ENCODE data around the gene DNAH2. TPM values are rescaled to one million over a fixed set of nuclear protein-coding genes. Genes with fewer than 3 reads are reported as not detected.

DNAH2 gene
- total RNA-seq, 2 experiments from 2014 or later, result not detected

DNA sequence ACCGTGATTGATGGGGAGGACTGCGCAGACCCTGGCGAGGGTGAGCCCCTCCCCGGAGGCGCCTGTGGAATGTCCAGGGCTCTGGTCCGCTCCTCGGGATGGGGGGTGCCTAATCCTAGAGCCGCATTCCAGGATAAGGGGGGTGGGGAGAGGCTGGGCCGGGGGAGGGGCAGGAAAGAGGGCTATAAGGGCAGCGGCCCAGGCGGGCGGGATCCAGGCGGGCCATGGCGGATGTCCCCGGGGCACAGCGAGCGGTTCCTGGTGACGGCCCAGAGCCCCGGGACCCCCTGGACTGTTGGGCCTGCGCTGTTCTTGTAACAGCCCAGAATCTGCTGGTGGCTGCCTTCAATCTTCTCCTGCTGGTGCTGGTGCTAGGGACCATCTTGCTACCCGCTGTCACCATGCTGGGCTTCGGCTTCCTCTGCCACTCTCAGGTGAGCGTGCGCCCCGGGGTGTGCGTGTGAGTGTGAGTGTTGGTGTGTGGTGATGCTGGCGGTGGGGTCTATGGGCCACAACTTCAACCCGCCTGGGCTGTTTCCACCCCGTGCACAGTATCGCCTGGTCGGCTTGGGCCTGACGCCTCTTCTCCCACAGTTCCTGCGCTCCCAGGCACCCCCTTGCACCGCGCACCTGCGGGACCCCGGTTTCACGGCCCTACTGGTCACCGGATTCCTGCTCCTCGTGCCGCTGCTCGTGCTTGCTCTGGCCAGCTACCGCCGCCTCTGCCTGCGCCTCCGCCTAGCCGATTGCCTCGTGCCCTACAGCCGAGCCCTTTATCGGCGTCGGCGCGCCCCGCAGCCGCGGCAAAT is 137.5 kb downstream of the DNAH2 start, which contains the start of gene TMEM88:
Gene TMEM88, plus strand, starts transcription at position 216 of the 809 bp plus-strand sequence. Its CDS starts 9 bp downstream, at position 225.
- no peak within 1 kb of the TSS for H3K4me3 Mint-ChIP-seq
- ATAC-seq, result no peak
- H3K36me3 Mint-ChIP-seq (ENCODE audit: low read depth), result peaks cover 37% of the 10 kb centered on the region
- intact Hi-C loops (cut with micrococcal nuclease), result loop anchor here (10.0 kb wide), 1 partner anchor 280 kb away; the partner anchor contains the start of gene CD68
- H3K4me1 Mint-ChIP-seq (ENCODE audit: low read depth), result peaks cover 47% of the 10 kb centered on the region
- TF ChIP-seq, protein P1, sequence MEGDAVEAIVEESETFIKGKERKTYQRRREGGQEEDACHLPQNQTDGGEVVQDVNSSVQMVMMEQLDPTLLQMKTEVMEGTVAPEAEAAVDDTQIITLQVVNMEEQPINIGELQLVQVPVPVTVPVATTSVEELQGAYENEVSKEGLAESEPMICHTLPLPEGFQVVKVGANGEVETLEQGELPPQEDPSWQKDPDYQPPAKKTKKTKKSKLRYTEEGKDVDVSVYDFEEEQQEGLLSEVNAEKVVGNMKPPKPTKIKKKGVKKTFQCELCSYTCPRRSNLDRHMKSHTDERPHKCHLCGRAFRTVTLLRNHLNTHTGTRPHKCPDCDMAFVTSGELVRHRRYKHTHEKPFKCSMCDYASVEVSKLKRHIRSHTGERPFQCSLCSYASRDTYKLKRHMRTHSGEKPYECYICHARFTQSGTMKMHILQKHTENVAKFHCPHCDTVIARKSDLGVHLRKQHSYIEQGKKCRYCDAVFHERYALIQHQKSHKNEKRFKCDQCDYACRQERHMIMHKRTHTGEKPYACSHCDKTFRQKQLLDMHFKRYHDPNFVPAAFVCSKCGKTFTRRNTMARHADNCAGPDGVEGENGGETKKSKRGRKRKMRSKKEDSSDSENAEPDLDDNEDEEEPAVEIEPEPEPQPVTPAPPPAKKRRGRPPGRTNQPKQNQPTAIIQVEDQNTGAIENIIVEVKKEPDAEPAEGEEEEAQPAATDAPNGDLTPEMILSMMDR (IDR thresholded peaks at IDR 0.05), result no peak
- H3K9me3 Mint-ChIP-seq, result no peaks in the 10 kb centered on the region
- peak; percentile 7 for DNase-seq
- H3K27ac Mint-ChIP-seq, result no peak within 1 kb of the TSS
- CTCF ChIA-PET, result no interaction called here
- POLR2A ChIA-PET, result interaction anchor here (1.0 to 2.9 kb wide), 5 partner anchors 12 to 318 kb away, joined by 4 to 42 read pairs (median 16); no protein-coding TSS in a partner anchor
- H3K27me3 Mint-ChIP-seq, result no peaks in the 10 kb centered on the region

DNA sequence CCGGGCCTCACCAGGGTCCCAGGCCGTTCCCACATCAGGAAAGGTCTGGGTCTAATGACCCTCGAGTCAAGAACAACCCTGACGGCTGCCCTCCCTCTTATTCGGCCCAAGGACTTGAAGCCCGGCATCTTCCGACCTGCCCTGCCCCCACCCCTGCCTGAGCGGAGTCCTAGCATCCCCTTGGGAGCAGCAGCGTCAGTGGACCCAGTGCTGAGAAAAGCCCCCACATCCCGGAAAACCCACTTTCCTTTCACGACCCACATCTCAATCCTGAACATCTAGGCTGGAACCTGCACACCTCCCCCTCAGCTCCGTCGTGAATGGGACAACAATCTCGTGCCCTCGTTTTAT is 138.1 kb downstream of the DNAH2 start:
- peaks cover 31% of the 10 kb centered on the region for H3K36me3 Mint-ChIP-seq (ENCODE audit: low read depth)
- CTCF ChIA-PET, result interaction anchor here (0.7 kb wide), 1 partner anchor 218 kb away, joined by 3 read pairs; no protein-coding TSS in a partner anchor
- intact Hi-C loops (cut with micrococcal nuclease), result loop anchor here (2.0 to 10.0 kb wide), 2 partner anchors 13 to 281 kb away; partner anchors contain the start of gene CD68
- POLR2A ChIA-PET, result interaction anchor here (1.0 to 2.9 kb wide), 5 partner anchors 12 to 318 kb away, joined by 4 to 42 read pairs (median 16); no protein-coding TSS in a partner anchor
- no peak for ATAC-seq
- no peak overlapping the region for H3K4me3 Mint-ChIP-seq
- H3K27ac Mint-ChIP-seq, result no peak overlapping the region
- no peaks in the 10 kb centered on the region for H3K9me3 Mint-ChIP-seq
- peaks cover 41% of the 10 kb centered on the region for H3K4me1 Mint-ChIP-seq (ENCODE audit: low read depth)
- DNase-seq, result no peak
- H3K27me3 Mint-ChIP-seq, result no peaks in the 10 kb centered on the region
- TF ChIP-seq, protein P1 (IDR thresholded peaks at IDR 0.05), result no peak

- Mint-ChIP-seq H3K4me3 (no peak overlapping the region), H3K27me3 (no peaks in the 10 kb centered on the region), H3K9me3 (no peaks in the 10 kb centered on the region), H3K4me1 (ENCODE audit: low read depth) (peaks cover 36% of the 10 kb centered on the region), H3K27ac (no peak overlapping the region), H3K36me3 (ENCODE audit: low read depth) (peaks cover 26% of the 10 kb centered on the region)
- intact Hi-C loops (cut with micrococcal nuclease), result loop anchor here (2.0 to 10.0 kb wide), 2 partner anchors 13 to 281 kb away; partner anchors contain the start of gene CD68
- DNase-seq, result peak; percentile 57
- TF ChIP-seq, protein P1 (IDR thresholded peaks at IDR 0.05), result no peak
- POLR2A ChIA-PET, result interaction anchor here (0.9 to 2.9 kb wide), 8 partner anchors 12 to 317 kb away, joined by 3 to 42 read pairs (median 7); no protein-coding TSS in a partner anchor
- no peak for ATAC-seq
- CTCF ChIA-PET, result interaction anchor here (0.7 to 1.7 kb wide), 11 partner anchors 11 to 217 kb away, joined by 3 to 9 read pairs (median 6); partner anchors contain the start of genes RNF227, TP53 and WRAP53
Observed at GRCh38 chr17:7856011-7856810, 138.7 kb downstream of the DNAH2 start.

- ChIA-PET POLR2A (interaction anchor here (0.7 to 2.9 kb wide), 11 partner anchors 11 to 284 kb away, joined by 3 to 42 read pairs (median 6); partner anchors contain the start of genes RNF227 and TP53), CTCF (interaction anchor here (0.7 to 1.7 kb wide), 20 partner anchors 10 to 169 kb away, joined by 3 to 9 read pairs (median 4); partner anchors contain the start of genes RNF227, TP53 and WRAP53)
- ATAC-seq (peak; percentile 90), DNase-seq (peak; percentile 98)
- H3K27ac Mint-ChIP-seq, result no peak within 1 kb of the TSS
- TF ChIP-seq, protein P1 (IDR thresholded peaks at IDR 0.05), result no peak
- intact Hi-C loops (cut with micrococcal nuclease), result loop anchor here (2.0 to 10.0 kb wide), 2 partner anchors 14 to 282 kb away; partner anchors contain the start of gene CD68
- no peak within 1 kb of the TSS for H3K4me3 Mint-ChIP-seq
- H3K9me3 Mint-ChIP-seq, result no peaks in the 10 kb centered on the region
- H3K27me3 Mint-ChIP-seq, result no peaks in the 10 kb centered on the region
- peaks cover 22% of the 10 kb centered on the region for H3K36me3 Mint-ChIP-seq (ENCODE audit: low read depth)
- H3K4me1 Mint-ChIP-seq (ENCODE audit: low read depth), result peaks cover 33% of the 10 kb centered on the region
Observed at GRCh38 chr17:7856811-7857712, 139.5 kb downstream of the DNAH2 start, which contains the start of gene NAA38. NAA38 (minus strand) TSS chr17:7857559; CDS start chr17:7857463, 96 bp downstream.
